ENCODE results near the gene AUTS2. TPM values are rescaled to one million over a fixed set of nuclear protein-coding genes. Genes with fewer than 3 reads are reported as not detected.

Gene AUTS2
- total RNA-seq, 1 experiment from 2014 or later = 50.0 TPM

DNA sequence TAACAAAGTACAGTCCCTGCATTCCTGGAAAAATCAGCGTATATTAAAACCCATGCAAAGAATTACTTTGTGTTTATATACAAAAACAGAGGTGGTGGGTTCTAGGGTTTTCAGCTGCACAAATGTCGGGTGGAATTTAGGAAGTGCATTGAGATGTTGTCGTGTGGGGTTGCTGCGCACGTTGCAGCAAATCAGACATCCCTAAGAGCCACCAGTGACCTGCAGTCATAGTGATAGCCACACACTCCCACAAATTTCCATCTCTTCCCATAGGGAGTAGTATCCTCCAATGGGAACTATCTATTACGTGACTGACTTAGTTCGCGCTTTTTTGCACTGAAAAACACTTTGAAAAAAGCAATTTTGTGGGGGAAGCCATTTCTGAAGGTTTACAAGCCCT, 1158.5 kb downstream of the AUTS2 start (continued):
- no peak for TF ChIP-seq NR3C1 (CRISPR knock-in tag; conservative IDR thresholded peaks at IDR 0.05; ENCODE audit: low read depth)
- no peak for TF ChIP-seq MYBL2 (CRISPR knock-in tag; IDR thresholded peaks at IDR 0.05)
- TF ChIP-seq OVOL2 (CRISPR knock-in tag; IDR thresholded peaks at IDR 0.05; ENCODE audit: borderline replicate concordance) = no peak
- TF ChIP-seq SP1 (CRISPR knock-in tag; conservative IDR thresholded peaks at IDR 0.05) = no peak
- TF ChIP-seq ZNF671 (CRISPR knock-in tag; IDR thresholded peaks at IDR 0.05) = no peak

- peaks cover 36% of the 10 kb centered on the region for H3K4me1 Mint-ChIP-seq
- CTCF ChIA-PET = interaction anchor here (1.7 kb wide), 1 partner anchor 17 kb away, joined by 8 read pairs; no protein-coding TSS in a partner anchor
- H3K36me3 Mint-ChIP-seq = no peaks in the 10 kb centered on the region
- ATAC-seq (no peak), DNase-seq (ENCODE audit: low spot score) (no peak)
- no peaks in the 10 kb centered on the region for H3K27me3 Mint-ChIP-seq (ENCODE audit: low read depth)
- POLR2A ChIA-PET = no interaction called here
- H3K9me3 Mint-ChIP-seq = no peaks in the 10 kb centered on the region
- no peak overlapping the region for H3K4me3 Mint-ChIP-seq
- TF ChIP-seq OVOL2 (CRISPR knock-in tag; IDR thresholded peaks at IDR 0.05; ENCODE audit: borderline replicate concordance) = no peak
- H3K27ac Mint-ChIP-seq = no peak overlapping the region
Observed at GRCh38 chr7:70758646-70759045, 1160.4 kb downstream of the AUTS2 start.

GRCh38 chr7:70759674-70760073, 1161.4 kb downstream of the AUTS2 start:
- no peaks in the 10 kb centered on the region for H3K9me3 Mint-ChIP-seq
- TF ChIP-seq FOXP1 (CRISPR knock-in tag; IDR thresholded peaks at IDR 0.05; ENCODE audit: borderline replicate concordance) (no peak), JAZF1 (CRISPR knock-in tag; IDR thresholded peaks at IDR 0.05) (no peak), ZBTB21 (CRISPR knock-in tag; IDR thresholded peaks at IDR 0.05; ENCODE audit: borderline replicate concordance) (no peak), GTF2I (CRISPR knock-in tag; conservative IDR thresholded peaks at IDR 0.05) (no peak), ATF6 (CRISPR knock-in tag; IDR thresholded peaks at IDR 0.05) (no peak), ZBTB43 (CRISPR knock-in tag; IDR thresholded peaks at IDR 0.05) (no peak), ZNF671 (CRISPR knock-in tag; IDR thresholded peaks at IDR 0.05) (no peak), FOXK1 (CRISPR knock-in tag; IDR thresholded peaks at IDR 0.05) (no peak), MLX (CRISPR knock-in tag; IDR thresholded peaks at IDR 0.05) (no peak), TEAD1 (CRISPR knock-in tag; IDR thresholded peaks at IDR 0.05) (no peak)
- TF ChIP-seq, protein P1, sequence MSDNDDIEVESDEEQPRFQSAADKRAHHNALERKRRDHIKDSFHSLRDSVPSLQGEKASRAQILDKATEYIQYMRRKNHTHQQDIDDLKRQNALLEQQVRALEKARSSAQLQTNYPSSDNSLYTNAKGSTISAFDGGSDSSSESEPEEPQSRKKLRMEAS (CRISPR knock-in tag; IDR thresholded peaks at IDR 0.05) = no peak
- TF ChIP-seq, protein P2, sequence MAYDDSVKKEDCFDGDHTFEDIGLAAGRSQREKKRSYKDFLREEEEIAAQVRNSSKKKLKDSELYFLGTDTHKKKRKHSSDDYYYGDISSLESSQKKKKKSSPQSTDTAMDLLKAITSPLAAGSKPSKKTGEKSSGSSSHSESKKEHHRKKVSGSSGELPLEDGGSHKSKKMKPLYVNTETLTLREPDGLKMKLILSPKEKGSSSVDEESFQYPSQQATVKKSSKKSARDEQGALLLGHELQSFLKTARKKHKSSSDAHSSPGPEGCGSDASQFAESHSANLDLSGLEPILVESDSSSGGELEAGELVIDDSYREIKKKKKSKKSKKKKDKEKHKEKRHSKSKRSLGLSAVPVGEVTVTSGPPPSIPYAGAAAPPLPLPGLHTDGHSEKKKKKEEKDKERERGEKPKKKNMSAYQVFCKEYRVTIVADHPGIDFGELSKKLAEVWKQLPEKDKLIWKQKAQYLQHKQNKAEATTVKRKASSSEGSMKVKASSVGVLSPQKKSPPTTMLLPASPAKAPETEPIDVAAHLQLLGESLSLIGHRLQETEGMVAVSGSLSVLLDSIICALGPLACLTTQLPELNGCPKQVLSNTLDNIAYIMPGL (CRISPR knock-in tag; IDR thresholded peaks at IDR 0.05) = no peak
- H3K36me3 Mint-ChIP-seq = no peaks in the 10 kb centered on the region
- ChIA-PET POLR2A (no interaction called here), CTCF (interaction anchor here (1.2 to 1.7 kb wide), 2 partner anchors 16 to 39 kb away, joined by 4 to 8 read pairs; no protein-coding TSS in a partner anchor)
- no peak for ATAC-seq
- H3K4me1 Mint-ChIP-seq = peaks cover 43% of the 10 kb centered on the region
- no peak for DNase-seq (ENCODE audit: low spot score)
- H3K27me3 Mint-ChIP-seq (ENCODE audit: low read depth) = no peaks in the 10 kb centered on the region
- H3K27ac Mint-ChIP-seq = no peak overlapping the region
- no peak overlapping the region for H3K4me3 Mint-ChIP-seq
